SK-N-MC (cell line): ENCODE measurements around the gene FLNB.

Experiments used
- EZH2 ChIP-seq: fragments of 200-600 bp; sonication (generic); IDR thresholded peaks from one replicate; pipeline ENCODE4 v1.6.1; 2017; ENCODE audit warnings: antibody characterized with exemption
- FOXP2 ChIP-seq: optimal IDR thresholded peaks from 2 replicates; pipeline ENCODE3; 2011; ENCODE audit warnings: mild to moderate bottlenecking, moderate library complexity; ENCODE audit not compliant: insufficient read depth; ENCODE audit errors: extremely low read length, control extremely low read depth
- POLR2AphosphoS5 ChIP-seq: IDR thresholded peaks from 2 replicates; pipeline ENCODE4 v1.6.1; 2012; ENCODE audit warnings: mild to moderate bottlenecking, low read depth, low read length, borderline replicate concordance

DNA sequence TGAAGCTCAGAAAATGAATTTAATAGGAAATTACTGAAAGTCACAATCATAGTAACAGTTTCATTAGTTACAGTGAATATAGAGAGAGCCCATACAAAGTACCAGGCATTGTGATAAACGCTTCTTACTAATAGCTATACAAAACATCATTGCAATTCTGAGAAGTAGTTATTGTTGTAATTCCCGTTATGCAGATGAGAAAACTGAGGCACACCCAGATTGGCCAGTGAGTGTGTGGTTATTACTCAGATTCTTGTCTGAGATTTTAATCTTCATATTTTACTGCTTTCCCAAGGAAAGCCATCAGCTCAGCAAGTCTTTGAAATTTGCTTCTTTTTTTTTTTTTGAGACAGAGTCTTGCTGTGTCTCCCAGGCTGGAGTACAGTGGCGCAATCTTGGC lies 14.3 kb downstream of the FLNB start:
- TF ChIP-seq EZH2 (no peak), POLR2AphosphoS5 (no peak), FOXP2 (no peak)
